ENCODE results near the gene MXRA5. TPM values are rescaled to one million over a fixed set of nuclear protein-coding genes. Genes with fewer than 3 reads are reported as not detected.
"Not testable (repeated sequence)": the region's sequence is repeated elsewhere in the genome, so short reads cannot be mapped to it uniquely, and the experiment has no call there.

The MXRA5 gene
- total and polyA plus RNA-seq, 10 of the 15 experiments (the other 5 are each of a cell fraction or from before 2014, with no cell fraction given) = 0.01 to 0.03 TPM; not detected in 8

DNA sequence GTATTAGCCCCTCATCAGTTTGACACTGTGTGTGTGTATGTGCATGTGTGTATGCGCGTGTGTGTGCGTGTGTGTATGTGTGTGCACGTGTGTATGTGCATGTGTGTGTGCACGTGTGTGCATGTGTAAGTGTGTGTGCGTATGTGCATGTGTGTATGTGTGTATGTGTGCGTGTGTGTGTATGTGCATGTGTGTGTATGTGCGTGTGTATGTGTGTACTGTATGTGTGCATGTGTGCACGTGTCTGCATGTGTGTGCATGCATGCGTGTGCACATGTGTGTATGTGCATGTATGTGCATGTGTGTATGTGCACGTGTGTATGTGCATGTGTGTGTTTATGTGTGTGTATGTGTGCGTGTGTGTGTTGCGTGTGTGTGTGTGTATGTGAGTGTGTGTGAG lies 31.1 kb upstream of the MXRA5 start (continued):
- TF ChIP-seq, protein P1, sequence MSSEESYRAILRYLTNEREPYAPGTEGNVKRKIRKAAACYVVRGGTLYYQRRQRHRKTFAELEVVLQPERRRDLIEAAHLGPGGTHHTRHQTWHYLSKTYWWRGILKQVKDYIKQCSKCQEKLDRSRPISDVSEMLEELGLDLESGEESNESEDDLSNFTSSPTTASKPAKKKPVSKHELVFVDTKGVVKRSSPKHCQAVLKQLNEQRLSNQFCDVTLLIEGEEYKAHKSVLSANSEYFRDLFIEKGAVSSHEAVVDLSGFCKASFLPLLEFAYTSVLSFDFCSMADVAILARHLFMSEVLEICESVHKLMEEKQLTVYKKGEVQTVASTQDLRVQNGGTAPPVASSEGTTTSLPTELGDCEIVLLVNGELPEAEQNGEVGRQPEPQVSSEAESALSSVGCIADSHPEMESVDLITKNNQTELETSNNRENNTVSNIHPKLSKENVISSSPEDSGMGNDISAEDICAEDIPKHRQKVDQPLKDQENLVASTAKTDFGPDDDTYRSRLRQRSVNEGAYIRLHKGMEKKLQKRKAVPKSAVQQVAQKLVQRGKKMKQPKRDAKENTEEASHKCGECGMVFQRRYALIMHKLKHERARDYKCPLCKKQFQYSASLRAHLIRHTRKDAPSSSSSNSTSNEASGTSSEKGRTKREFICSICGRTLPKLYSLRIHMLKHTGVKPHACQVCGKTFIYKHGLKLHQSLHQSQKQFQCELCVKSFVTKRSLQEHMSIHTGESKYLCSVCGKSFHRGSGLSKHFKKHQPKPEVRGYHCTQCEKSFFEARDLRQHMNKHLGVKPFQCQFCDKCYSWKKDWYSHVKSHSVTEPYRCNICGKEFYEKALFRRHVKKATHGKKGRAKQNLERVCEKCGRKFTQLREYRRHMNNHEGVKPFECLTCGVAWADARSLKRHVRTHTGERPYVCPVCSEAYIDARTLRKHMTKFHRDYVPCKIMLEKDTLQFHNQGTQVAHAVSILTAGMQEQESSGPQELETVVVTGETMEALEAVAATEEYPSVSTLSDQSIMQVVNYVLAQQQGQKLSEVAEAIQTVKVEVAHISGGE (CRISPR knock-in tag; IDR thresholded peaks at IDR 0.05) = no peak

DNA sequence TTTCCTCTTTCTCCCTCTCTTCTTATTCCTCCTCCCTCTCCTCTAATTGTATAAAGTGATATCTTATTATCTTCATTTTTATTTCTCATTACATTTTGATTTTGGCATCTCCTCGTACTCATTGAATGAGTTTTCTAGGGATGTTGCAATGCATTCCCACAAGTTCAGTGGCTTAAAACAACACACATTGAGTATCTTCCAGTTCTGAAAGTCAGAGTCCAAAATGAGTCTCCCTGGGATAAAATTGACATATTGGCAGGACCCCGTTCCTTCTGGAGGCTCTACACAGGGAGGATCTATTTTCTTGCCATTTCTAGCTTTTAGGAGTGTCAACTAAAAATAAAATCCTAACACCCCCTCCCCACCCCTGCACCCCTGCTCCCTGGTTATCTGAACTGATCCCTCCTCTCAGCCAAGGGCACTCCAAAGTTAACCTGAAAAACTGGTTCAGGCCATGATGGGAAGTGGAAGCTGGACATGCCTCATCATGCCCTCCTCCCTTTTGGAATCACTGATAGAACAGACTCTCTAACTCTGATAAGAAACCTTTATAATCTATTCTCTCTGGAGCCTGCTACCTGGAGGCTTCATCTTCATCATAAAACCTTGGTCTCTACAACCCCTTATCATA lies 29.5 kb upstream of the MXRA5 start:
- BruUV-seq (replicated peaks); H3K4me2 ChIP-seq (ENCODE audit: control insufficient read depth, insufficient read depth); H3K9me3 ChIP-seq (replicated peaks; ENCODE audit: control insufficient read depth, insufficient read depth, low read length); DNase-seq (ENCODE audit: low read depth, low spot score); H3K4me3 ChIP-seq; H3K9ac ChIP-seq (ENCODE audit: control insufficient read depth, insufficient read depth, low read length); RAD21 ChIA-PET (ENCODE audit: unreplicated experiment); H4K20me1 ChIP-seq (ENCODE audit: control insufficient read depth, insufficient read depth); in situ Hi-C loops (cut with MboI); SMC1A ChIA-PET (ENCODE audit: uncharacterized antibody, unreplicated experiment); H3K36me3 ChIP-seq (ENCODE audit: control insufficient read depth in 2 of 2, insufficient read depth in 2 of 2, low read length in 1 of 2); H3K27me3 ChIP-seq (replicated peaks in 1 of 2; ENCODE audit: control insufficient read depth in 2 of 2, insufficient read depth in 2 of 2, low read length in 1 of 2); ATAC-seq; POLR2A ChIA-PET; H2AFZ ChIP-seq (ENCODE audit: control insufficient read depth, low read depth, low read length); H3K79me2 ChIP-seq (ENCODE audit: control insufficient read depth, insufficient read depth, low read length); H3K4me1 ChIP-seq (ENCODE audit: control insufficient read depth, insufficient read depth, low read length); FAIRE-seq; intact Hi-C loops (cut with micrococcal nuclease; ENCODE audit: unreplicated experiment); H3K27ac ChIP-seq (ENCODE audit: control insufficient read depth, insufficient read depth); CTCF ChIA-PET: not testable (repeated sequence)
- WGBS (ENCODE audit: insufficient coverage, insufficient replicate concordance, low lambda C conversion rate, missing lambda C conversion rate) = 0% methylated on average over 2 of the region's 2 CpGs
